Measurements from ENCODE around the gene WDFY4.

WDFY4 gene

DNA sequence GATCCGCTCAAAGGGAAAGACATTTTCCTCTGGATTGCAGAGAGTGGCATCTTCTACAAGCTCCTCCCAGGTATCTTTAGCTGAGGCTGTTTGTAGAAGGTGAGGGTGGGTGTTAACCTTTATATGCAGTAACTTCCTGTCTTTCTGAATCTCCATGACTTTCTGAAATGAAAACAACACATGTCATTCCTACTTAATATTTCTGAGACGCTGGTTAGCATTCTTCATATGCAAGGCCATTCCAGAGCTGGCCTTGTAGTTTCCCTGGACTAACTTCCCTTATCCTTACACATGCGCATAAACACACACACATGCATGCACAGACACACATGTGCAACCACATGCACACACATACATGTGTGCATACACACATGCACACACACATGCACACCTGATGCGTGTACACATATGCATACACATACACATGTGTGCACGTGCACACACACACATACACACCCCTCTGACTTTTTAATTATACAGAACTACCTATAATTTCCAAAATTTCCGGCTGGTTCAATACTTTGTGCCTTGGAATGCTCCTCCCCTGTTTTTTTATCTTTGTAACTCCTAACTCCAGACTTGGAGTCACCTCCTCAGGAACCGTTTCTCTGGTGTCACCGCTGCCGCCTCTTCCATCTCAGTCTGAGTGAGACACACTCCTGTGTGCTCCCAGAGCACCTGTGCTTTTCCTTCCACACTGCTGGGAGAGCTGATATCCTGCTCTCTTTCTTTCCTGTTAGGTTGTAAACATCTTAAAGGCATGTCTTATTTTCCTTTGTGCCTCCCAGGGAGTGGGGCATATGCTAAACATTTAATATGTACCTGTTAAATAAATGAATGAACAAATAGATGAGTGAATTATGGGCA, 199.7 kb downstream of the WDFY4 start:
- DNase-seq = no peak

DNA sequence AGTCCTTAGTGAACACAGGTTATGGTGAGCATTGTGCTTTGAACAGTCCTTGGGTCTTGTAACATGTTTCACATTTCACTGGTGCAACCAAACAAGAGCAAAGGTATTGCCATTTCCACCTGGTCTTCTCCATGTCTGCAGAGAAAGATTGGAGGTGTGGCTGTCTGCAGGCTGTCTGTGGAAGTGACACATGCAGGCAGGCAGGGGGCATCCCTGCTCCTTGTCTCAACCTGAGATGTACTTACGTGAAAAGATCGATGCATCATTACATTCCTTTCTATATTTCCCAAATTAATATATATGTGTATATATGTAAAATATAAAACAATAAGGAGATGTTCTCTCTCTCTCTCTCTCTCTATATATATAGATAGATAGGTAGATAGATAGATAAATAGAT, 200.7 kb downstream of the WDFY4 start:
- no peak for DNase-seq

DNA sequence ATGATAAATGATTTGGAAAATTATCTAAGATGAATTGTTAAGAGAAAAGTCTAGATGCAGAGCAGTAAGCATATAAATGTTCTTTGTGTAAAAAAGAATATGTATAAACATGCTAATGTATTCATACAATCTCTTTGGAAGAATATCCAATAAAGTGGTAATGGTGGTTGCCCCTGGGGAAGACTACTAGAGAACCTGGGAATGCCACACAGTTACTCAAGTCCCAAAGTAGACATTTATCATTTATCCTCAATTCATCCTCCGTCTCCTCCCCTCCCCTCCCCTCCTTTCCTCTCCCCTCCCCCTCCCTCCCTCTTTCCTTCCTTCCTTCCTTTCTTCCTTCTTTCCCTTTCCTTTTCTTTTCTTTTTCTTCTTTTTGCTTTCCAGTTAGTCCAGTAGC, 203.3 kb downstream of the WDFY4 start:
- no peak for DNase-seq

DNA sequence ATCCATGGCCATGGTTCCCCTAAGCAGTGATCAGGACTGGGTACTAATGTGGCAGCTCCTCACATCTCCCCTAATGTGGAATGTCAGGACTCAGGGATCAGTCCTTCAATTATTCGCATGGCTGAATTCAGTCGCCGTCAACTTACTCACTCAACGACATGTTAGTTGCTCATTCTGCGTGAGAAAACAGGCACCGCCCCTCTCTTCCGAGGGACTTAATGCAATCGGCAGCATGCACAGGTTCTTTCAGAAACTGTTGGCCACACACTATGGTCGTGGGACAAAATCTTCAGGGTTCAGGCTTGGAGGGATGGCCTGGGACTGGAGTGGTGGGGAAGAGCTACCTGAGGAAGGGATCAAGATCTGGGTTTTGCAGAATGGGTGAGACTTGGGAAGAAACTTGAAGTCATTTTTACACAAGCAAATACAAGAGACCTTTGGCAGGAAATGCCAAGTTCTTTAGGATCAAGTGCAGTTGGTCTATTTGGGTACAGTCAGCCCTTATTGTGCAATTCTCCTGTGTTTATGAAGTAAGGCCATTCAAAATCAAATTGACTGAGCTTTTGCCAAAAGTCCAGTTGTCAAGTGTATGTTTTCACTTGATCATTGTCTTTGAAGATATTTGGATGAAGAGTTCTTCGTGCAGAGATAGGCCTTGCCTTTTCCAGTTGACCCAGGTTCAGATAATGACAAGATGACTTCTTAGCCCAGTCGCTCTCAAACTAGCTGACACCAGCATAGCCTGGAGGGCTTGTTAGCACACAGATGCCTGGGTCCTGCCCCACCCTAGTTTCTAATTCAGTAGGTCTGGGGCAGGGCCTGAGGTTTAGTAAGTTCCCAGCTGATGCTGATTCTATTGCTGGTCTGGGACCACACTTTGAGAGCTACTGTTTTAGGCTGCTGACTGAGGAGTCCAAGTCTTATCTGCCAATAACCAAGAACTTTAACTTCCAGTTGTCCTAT, 206.5 kb downstream of the WDFY4 start:
- no peak for DNase-seq

DNA sequence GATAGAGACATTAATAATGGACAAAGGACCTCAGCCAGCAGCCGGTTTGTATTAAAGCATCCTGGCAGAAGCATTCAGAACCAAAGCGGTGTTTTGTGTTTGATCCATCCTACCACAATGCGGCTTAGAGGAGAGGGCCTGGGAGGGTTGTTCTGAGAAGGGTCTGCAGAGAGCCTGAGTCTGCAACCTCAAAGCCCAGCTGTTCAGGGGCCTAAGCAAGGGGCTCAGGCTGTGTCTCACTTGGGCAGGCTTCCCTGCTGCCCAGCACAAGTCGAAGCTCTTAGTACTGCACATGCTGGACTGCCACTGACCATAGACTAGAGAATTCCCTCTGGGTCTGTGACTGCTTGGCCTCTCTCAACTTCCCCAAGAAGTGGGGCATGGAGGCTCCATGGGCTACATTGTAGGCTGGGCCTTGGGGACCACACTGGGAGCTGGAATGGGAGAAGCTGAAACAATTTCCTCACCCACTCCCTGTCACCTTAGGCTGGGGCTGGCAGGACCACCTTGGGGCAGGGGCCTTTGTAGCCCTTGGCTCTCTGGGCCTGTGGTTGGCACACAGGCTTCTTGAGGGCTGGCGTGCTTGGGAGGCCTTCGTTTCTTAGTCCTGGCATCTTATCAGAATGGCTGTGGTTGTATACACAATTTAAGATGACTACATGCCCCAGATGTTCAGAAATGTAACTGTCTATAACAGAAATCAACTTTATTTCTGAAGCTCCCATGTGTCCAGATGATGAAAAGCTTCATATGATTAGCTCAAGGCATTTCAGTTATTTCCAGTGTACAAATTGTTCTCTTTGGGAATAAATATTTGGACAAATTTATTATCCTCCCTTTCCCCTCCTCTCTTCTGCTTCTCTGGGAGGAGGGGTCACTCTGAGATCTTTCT, 210.5 kb downstream of the WDFY4 start:
- DNase-seq = no peak

DNA sequence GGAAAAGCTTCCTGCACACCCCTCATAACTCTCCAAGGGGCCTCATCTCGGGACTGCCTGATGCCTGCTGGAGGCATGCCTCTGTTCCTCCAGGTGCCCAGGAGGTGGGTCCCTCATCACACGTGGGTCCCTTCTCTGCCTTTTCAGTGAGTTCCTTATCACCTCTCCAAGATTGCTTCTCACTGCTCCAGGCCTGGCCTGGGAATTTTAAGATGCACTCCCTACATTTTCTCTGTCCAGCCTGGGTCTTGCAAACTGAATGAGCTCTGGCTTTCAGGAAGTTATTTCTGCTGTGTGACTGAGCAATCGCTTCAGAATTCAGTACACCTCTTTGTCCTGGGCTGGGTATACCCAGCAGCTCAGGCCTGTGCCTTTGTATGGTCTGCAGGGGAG, 211.1 kb downstream of the WDFY4 start:
- DNase-seq = no peak

DNA sequence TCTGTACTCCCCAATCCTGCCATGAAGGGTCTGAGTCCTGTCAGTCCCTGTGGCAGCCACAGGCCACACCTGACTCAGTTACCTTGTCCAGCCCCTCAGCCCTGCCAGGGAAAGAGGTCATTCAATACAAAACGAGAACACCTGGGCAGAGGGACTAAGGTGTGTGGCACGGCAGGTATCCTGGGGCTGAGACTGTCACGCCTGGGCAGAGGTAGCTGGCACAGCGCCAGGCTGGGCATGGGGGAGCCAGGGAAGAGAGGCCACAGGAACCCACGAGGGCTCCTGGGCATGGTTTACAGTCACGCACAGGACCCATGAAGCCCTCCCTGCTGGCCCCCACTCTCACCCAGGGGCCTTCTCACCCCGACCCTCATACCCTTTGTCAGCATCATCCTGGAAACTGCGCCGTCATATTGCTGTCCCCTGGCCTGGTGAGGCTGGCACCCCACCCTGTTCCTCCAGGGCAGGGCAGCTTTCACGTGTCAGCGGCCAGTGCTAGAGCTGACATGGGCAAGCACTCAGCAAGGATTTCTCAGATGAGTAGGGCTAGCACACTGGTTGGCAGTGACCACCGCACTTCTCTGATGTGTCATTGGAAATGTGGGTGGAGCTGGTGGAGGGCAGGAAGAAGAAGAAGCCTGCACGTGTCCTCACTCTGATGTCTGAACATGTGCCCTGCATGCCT, 212.2 kb downstream of the WDFY4 start:
- DNase-seq = no peak

DNA sequence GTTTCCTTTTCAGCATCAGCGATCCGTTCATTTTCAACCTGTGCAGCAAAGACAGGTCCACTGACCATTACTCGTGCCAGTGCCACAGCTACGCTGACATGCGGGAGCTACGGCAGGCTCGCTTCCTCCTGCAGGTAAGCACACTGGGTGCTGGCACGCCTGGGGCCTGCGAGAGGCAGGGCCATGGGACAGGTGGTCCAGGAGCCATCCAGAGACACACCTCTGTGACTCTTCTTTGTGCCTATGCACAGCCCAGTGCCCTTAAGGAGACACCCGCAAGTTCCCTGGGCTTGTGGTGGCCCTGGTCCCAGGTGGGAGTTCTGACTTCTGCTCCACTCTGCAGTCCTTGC, 212.7 kb downstream of the WDFY4 start:
- DNase-seq = no peak

DNA sequence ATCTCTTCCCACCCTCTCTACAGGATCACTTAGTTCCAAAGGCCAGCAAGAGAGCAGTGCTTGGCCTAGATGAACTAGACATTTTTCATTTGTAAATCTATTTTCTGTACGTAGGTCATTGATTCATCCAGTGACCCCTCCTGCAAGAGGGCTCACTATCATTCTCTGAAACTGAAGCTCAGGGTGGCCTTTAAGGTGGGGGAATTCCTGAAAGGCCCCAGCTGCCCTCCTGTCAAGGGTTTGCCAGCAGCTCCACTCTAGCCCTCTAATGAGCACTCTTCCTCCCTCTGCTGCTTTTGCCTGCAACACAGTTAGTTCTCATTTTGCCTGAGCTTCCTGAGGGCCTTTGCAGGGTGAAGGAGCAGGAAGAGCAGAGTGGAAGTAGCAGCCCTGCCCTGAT, 213.8 kb downstream of the WDFY4 start:
- DNase-seq = no peak

DNA sequence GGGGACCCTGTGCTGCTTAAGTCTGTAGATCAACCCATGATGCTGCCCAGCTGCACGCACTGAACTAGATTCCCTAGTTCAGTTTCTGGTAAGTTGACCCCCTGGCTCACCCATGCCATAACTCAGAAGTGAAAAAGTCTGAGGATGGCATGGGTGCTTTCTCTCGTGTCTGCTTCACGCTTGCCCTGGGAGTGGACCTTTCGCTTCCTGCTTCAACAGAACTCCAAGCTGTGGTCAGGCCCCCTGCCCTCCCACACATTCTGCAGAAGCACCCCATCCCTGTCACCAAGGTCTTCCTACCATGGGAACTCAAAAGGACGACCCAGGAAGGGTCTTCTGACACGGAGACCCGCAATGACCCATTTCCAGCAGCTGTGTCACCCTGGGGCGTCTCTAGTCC, 215.1 kb downstream of the WDFY4 start:
- DNase-seq = no peak

DNA sequence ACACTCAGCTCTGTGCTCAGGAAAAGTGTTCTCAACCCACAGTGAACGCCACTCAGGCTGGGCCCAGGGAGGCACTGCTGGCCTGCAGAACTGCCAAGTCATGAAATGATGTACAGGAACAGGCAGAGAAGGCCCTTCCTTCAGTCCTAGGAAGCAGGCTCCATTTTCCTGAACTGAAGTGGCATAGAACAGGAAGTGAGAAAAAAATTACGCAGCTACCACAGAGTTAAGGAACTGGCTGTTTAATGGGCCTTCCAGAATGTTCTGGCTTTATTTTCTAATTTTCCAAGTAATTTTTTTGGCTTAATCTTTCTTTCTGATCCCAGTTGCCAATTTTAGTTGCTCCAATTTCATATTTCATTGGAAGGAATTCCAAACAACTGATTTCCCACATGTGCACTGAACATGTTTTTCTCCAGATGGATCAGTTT, 215.7 kb downstream of the WDFY4 start:
- no peak for DNase-seq

DNA sequence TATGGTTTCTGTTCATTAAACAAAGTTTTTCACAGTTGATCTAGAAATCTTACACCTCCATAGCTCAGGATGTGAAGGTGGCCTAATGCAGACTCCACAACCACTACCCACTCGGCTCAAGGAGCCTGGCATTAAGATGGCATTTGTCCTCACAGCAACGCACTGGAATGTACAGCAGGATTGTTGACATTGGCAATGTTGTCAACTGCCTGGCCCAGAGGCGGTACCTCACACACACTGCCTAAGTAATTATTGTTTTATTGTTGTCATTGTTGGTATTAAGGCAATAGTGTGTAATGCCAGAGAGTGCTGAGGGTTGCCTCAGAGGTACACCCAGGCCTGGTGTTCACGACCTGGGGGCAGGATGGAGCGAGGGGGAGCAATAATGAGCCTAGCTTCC, 216.6 kb downstream of the WDFY4 start:
- DNase-seq = no peak

DNA sequence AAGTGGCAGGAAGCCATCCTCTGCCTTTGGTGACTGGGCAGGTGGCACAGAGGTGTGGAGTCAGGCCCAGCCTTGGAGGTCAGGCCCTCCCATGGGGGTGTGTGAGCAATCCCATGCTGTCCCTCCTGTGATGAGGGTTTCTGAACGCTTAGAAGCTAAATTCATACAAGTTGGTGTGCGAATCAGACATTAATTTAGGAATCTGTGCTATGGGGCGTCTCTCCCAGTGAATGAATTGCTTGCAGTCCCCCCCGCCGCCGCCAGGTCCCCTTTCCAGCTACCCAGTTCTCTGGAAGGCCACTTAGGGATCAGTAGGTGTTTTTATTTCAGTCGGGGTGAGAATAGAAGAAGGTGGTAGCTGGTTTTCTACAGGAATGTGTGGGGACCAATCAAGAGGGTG, 217.4 kb downstream of the WDFY4 start:
- DNase-seq = no peak

DNA sequence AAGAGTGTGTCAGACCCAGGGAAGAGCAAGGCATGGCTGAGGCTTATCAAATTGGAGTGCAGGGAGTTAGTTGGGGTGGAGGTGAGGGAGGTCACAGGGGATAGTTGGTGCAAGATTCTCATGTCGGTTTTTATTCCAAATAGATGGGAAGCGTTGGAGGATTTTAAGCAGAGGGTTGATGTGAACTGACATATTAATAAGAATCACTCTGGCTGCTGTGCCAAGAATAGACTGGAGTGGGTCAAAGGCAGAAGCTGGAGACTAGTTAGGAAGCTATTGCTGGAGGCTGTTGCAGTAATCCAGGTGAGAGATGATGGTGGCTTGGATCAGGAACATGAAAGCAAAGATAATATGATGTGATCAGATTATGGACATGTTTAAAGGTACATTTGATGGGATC, 218.5 kb downstream of the WDFY4 start:
- no peak for DNase-seq

DNA sequence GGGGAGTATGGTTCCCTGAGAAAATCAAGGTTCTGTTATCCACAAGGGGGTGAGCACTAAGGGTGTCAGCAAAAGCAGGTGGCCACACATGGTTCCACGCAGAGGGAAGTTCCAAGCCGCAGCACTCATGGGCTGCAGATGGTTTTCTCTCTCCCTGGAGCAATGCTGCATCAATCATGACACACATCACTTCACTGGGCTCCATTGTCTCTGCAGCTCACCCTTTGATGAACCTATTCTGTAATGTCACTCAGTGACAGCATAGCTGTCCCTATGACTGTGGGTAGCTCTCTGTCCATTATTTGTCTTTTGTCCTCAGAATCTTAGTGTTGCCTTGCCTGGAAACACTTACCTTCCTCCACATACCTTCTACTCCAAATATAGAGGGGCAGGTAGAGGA, 220.2 kb downstream of the WDFY4 start:
- no peak for DNase-seq

DNA sequence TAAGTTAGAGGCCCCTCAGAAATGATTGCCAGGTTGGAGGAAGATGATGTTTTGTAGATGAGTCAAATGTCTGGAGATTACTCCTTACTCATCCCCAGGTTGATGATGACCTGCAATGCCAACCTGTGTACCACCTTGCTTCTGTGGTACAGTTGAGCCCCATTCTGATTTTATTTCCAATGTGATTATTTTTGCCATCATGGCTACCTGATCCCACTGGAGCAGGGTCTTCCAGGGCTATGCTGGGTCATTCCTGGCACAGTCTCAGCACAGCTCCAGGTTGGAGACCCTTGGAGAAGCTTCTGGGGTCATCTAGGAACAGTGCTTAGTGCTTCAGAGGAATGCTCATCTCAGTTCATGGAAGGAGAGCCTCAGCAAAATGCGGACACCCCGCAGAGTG, 220.6 kb downstream of the WDFY4 start:
- no peak for DNase-seq

DNA sequence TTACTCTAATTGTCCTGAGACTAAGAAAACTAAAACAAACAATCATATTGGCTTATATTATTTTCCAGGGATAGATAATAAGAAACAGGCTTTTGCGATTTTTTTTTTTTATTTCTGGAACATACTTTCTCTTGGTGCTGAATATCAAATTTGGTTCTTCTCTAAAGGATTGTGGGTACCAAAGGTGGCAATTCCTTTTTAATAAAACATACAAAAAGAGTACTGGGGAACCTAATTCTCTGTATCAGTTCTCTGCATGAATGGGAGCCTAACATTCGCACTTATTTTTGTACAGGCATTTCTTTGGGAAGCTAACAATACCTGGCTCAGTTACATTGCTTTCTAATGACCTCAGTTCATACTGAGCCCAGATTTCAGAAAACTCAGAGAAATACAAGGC, 222.2 kb downstream of the WDFY4 start:
- no peak for DNase-seq

DNA sequence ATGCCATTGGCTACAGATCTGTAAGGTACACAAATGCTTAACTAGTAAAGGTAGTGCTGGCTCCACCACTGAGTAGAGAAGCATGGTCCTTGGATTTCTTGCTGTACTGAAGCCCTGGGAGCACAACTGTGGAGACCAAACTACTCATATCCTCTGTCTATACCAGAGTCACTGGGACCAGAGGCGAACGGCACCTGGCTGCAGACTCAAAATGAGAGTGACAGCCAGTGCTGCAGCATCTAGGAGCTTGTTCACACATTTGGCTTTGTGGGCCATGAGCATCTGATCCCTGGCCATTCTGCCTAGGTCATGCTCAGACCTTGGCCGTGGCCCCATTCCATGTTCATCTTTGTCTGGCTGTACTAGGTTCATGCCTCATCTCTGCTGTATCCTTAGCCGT, 223.1 kb downstream of the WDFY4 start:
- no peak for DNase-seq

DNA sequence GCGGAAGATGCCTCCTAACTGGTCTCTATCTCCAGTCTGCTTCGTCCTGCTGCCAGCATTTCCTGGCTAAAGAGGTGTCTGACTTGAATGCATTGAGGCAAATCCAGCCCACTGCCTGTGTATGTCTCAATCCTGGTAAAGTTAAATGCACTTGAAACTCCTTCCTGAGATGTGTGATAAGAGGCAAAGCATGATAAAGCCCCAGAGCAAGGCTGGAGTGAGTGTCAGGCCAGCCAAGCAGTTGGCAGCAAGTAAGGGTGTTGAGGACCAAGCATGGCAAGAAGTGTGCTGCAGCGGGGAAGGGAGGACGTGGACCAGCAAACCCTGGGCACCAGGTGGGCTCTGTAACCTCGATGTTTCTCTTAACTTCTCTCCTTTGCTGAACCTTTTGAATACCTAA, 225.9 kb downstream of the WDFY4 start:
- no peak for DNase-seq

DNA sequence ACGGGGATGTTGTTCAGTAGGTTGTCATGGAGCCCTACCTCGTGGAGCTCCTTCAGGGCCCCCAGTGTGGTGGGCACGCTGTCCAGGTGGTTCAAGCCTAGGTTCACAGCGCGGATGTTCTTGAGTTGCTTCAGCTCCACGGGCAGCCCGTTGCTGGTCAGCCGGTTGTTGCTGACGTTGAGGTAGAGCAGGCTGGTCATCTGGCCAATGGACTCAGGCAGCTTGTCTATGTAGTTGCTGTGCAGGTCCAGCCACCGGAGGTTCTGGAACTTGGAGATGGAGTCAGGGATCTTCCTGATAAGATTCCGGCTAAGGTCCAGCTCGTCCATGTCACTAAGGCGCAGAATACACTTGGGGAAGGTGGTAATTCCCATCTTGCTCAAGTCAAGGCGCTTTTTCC, 229.0 kb downstream of the WDFY4 start:
- no peak for DNase-seq

DNA sequence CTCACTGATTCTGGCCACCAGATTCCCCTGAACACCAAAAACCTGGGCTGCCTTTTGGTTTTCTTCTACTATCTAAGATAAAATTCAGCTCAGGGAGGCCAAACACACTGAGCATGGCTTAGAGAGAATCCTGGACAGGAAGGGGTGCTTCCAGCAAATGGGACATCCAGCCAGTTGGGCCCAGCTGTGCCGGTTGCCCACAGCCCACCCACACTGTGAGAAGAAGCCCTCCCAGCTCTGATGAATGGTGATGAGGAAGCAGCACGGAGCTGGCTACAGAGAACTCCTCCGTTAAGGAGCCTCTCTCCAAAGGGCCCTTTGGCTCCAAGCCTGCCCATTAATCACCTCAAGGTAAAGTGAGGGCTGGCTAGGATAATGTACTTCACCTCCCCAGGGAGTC, 239.1 kb downstream of the WDFY4 start:
- no peak for DNase-seq

DNA sequence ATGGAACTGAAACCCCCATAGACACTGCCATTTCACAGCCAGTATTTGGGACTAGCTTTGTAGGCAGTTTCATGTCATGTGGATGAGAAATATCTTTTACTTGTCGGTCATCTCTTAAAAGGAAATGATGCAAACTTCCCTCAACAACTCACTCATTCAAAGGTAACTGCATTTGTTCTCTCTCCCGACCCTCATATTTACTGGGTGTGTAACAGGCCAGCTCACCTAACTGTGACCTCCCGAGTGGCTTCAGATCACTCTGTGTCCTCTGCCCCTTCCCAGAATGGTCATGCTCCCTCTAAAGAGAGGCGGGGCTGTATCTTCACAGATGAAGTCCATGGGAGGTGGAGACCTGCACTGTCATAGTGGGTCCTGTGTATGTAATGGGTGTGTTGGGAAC, 240.3 kb downstream of the WDFY4 start:
- DNase-seq = no peak

DNA sequence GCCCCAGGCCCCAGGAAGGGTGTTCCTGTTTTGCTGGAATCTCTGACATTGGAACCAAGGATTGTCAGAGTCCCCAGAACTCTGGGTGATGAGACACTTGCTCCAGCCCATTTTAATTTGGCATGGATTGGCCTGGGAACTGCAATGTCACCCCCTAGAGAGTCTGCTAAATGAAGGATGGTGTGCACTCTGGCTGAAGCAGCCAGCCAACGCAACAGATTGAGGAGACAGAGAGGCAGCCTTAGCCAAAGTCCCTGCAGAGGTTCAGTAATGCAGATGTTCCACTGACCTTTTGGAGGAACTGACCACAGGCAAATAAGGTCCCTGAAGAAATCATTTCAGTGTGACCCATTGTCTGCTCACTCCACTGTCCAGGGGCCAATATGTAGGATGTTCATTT, 241.6 kb downstream of the WDFY4 start:
- no peak for DNase-seq

Data from NCI-H226 (cell line).